HepG2 (cell line): ENCODE data around the gene FASTKD1.

Source experiments
- CEBPB ChIP-seq: IDR thresholded peaks from 2 replicates; pipeline ENCODE4 v1.6.1; 2011; ENCODE audit warnings: low read depth, low read length, improper control_type of control experiment, borderline replicate concordance
- EZH2 ChIP-seq: conservative IDR thresholded peaks from 2 replicates; pipeline ENCODE4 v1.6.1; 2012; ENCODE audit warnings: mild to moderate bottlenecking, low read depth, low read length, moderate library complexity
- GABPB1 ChIP-seq: IDR thresholded peaks from 2 replicates; pipeline ENCODE4 v1.6.1; 2016; ENCODE audit warnings: mild to moderate bottlenecking, missing genetic modification reagents, moderate library complexity, missing compliant biosample characterization
- MXI1 ChIP-seq: IDR thresholded peaks from 3 replicates; pipeline ENCODE4 v1.6.1; 2012; ENCODE audit warnings: low read depth, low read length, inconsistent platforms, borderline replicate concordance
- NBN ChIP-seq: fragments of 450-650 bp; conservative IDR thresholded peaks from 2 replicates; pipeline ENCODE4 v1.6.1; 2017
- NFIC ChIP-seq: IDR thresholded peaks from 2 replicates; pipeline ENCODE4 v1.6.1; 2012; ENCODE audit warnings: mild to moderate bottlenecking, low read length, inconsistent platforms
- SIN3A ChIP-seq: IDR thresholded peaks from 2 replicates; pipeline ENCODE4 v1.6.1; 2011; ENCODE audit warnings: low read depth, mild to moderate bottlenecking, control low read depth, low read length, borderline replicate concordance
- TAF1 ChIP-seq: sonication (generic); formaldehyde crosslinking; IDR thresholded peaks from 2 replicates; pipeline ENCODE4 v1.4.0; 2020; ENCODE audit warnings: missing genetic modification reagents
- ZNF253 ChIP-seq: sonication (generic); formaldehyde crosslinking; IDR thresholded peaks from 2 replicates; pipeline ENCODE4 v1.8.0; 2022; ENCODE audit warnings: mild to moderate bottlenecking, missing genetic modification reagents, borderline replicate concordance
- TF ChIP-seq, protein P1 (sequence below): sonication (generic); formaldehyde crosslinking; IDR thresholded peaks from 2 replicates; pipeline ENCODE4 v1.8.1; 2023; ENCODE audit warnings: mild to moderate bottlenecking, missing genetic modification reagents

- no peak for TF ChIP-seq SIN3A
- TF ChIP-seq MXI1 = no peak
- no peak for TF ChIP-seq EZH2
- no peak for TF ChIP-seq ZNF253 (CRISPR knock-in tag)
- no peak for TF ChIP-seq GABPB1 (CRISPR knock-in tag)
- TF ChIP-seq NFIC = peak; percentile 67; the same call in 1 of the 2 replicates
- TF ChIP-seq TAF1 = no peak
- no peak for TF ChIP-seq NBN
- TF ChIP-seq CEBPB = no peak
- TF ChIP-seq, protein P1, sequence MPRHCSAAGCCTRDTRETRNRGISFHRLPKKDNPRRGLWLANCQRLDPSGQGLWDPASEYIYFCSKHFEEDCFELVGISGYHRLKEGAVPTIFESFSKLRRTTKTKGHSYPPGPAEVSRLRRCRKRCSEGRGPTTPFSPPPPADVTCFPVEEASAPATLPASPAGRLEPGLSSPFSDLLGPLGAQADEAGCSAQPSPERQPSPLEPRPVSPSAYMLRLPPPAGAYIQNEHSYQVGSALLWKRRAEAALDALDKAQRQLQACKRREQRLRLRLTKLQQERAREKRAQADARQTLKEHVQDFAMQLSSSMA (CRISPR knock-in tag) = no peak
Measured at GRCh38 chr2:169485650-169486138, 88.0 kb downstream of the FASTKD1 start.
